ENCODE data around the gene GALK1. TPM values are rescaled to one million over a fixed set of nuclear protein-coding genes. Genes with fewer than 3 reads are reported as not detected.

GALK1 gene
- total and polyA plus RNA-seq, 9 of the 15 experiments (the other 6 are each of a cell fraction or from before 2014, with no cell fraction given): 0.45 to 51.6 (median 17.4) TPM

DNA sequence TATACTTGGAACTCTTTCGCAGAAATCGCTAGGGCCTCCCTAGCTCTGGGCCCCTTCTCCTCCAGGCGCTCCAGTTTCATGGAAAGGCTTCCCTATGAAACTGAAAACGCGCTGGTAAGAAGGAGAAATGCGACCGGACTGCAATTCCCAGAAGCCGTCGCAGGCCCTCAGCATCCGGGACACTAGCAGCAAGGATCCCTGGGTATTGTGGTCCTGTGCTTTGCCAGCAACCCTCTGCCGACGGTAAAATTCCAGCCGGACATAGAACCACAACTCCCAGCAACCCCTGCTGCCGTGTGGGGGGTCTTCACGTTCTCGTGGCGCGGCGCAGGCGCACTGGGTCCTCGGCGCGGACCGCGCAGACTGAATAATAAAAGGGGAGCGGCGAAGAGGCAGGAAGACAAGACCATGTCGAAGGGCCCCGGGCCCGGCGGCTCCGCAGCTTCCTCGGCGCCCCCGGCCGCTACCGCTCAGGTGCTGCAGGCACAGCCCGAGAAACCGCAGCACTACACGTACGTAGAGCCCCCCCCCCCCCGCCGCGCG lies 19.6 kb upstream of the GALK1 start, which contains the start of gene UNK (continued):
- TF ChIP-seq, protein P1, sequence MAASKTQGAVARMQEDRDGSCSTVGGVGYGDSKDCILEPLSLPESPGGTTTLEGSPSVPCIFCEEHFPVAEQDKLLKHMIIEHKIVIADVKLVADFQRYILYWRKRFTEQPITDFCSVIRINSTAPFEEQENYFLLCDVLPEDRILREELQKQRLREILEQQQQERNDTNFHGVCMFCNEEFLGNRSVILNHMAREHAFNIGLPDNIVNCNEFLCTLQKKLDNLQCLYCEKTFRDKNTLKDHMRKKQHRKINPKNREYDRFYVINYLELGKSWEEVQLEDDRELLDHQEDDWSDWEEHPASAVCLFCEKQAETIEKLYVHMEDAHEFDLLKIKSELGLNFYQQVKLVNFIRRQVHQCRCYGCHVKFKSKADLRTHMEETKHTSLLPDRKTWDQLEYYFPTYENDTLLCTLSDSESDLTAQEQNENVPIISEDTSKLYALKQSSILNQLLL (CRISPR knock-in tag; IDR thresholded peaks at IDR 0.05; ENCODE audit: borderline replicate concordance): no peak
- no peak for TF ChIP-seq SAFB2 (IDR thresholded peaks at IDR 0.05; ENCODE audit: borderline replicate concordance, low read depth, low read length, severe bottlenecking)
- TF ChIP-seq, protein P2, sequence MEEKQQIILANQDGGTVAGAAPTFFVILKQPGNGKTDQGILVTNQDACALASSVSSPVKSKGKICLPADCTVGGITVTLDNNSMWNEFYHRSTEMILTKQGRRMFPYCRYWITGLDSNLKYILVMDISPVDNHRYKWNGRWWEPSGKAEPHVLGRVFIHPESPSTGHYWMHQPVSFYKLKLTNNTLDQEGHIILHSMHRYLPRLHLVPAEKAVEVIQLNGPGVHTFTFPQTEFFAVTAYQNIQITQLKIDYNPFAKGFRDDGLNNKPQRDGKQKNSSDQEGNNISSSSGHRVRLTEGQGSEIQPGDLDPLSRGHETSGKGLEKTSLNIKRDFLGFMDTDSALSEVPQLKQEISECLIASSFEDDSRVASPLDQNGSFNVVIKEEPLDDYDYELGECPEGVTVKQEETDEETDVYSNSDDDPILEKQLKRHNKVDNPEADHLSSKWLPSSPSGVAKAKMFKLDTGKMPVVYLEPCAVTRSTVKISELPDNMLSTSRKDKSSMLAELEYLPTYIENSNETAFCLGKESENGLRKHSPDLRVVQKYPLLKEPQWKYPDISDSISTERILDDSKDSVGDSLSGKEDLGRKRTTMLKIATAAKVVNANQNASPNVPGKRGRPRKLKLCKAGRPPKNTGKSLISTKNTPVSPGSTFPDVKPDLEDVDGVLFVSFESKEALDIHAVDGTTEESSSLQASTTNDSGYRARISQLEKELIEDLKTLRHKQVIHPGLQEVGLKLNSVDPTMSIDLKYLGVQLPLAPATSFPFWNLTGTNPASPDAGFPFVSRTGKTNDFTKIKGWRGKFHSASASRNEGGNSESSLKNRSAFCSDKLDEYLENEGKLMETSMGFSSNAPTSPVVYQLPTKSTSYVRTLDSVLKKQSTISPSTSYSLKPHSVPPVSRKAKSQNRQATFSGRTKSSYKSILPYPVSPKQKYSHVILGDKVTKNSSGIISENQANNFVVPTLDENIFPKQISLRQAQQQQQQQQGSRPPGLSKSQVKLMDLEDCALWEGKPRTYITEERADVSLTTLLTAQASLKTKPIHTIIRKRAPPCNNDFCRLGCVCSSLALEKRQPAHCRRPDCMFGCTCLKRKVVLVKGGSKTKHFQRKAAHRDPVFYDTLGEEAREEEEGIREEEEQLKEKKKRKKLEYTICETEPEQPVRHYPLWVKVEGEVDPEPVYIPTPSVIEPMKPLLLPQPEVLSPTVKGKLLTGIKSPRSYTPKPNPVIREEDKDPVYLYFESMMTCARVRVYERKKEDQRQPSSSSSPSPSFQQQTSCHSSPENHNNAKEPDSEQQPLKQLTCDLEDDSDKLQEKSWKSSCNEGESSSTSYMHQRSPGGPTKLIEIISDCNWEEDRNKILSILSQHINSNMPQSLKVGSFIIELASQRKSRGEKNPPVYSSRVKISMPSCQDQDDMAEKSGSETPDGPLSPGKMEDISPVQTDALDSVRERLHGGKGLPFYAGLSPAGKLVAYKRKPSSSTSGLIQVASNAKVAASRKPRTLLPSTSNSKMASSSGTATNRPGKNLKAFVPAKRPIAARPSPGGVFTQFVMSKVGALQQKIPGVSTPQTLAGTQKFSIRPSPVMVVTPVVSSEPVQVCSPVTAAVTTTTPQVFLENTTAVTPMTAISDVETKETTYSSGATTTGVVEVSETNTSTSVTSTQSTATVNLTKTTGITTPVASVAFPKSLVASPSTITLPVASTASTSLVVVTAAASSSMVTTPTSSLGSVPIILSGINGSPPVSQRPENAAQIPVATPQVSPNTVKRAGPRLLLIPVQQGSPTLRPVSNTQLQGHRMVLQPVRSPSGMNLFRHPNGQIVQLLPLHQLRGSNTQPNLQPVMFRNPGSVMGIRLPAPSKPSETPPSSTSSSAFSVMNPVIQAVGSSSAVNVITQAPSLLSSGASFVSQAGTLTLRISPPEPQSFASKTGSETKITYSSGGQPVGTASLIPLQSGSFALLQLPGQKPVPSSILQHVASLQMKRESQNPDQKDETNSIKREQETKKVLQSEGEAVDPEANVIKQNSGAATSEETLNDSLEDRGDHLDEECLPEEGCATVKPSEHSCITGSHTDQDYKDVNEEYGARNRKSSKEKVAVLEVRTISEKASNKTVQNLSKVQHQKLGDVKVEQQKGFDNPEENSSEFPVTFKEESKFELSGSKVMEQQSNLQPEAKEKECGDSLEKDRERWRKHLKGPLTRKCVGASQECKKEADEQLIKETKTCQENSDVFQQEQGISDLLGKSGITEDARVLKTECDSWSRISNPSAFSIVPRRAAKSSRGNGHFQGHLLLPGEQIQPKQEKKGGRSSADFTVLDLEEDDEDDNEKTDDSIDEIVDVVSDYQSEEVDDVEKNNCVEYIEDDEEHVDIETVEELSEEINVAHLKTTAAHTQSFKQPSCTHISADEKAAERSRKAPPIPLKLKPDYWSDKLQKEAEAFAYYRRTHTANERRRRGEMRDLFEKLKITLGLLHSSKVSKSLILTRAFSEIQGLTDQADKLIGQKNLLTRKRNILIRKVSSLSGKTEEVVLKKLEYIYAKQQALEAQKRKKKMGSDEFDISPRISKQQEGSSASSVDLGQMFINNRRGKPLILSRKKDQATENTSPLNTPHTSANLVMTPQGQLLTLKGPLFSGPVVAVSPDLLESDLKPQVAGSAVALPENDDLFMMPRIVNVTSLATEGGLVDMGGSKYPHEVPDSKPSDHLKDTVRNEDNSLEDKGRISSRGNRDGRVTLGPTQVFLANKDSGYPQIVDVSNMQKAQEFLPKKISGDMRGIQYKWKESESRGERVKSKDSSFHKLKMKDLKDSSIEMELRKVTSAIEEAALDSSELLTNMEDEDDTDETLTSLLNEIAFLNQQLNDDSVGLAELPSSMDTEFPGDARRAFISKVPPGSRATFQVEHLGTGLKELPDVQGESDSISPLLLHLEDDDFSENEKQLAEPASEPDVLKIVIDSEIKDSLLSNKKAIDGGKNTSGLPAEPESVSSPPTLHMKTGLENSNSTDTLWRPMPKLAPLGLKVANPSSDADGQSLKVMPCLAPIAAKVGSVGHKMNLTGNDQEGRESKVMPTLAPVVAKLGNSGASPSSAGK (IDR thresholded peaks at IDR 0.05): no peak
- TF ChIP-seq, protein P3, sequence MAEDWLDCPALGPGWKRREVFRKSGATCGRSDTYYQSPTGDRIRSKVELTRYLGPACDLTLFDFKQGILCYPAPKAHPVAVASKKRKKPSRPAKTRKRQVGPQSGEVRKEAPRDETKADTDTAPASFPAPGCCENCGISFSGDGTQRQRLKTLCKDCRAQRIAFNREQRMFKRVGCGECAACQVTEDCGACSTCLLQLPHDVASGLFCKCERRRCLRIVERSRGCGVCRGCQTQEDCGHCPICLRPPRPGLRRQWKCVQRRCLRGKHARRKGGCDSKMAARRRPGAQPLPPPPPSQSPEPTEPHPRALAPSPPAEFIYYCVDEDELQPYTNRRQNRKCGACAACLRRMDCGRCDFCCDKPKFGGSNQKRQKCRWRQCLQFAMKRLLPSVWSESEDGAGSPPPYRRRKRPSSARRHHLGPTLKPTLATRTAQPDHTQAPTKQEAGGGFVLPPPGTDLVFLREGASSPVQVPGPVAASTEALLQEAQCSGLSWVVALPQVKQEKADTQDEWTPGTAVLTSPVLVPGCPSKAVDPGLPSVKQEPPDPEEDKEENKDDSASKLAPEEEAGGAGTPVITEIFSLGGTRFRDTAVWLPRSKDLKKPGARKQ (CRISPR knock-in tag; IDR thresholded peaks at IDR 0.05): no peak
- TF ChIP-seq, protein P4, sequence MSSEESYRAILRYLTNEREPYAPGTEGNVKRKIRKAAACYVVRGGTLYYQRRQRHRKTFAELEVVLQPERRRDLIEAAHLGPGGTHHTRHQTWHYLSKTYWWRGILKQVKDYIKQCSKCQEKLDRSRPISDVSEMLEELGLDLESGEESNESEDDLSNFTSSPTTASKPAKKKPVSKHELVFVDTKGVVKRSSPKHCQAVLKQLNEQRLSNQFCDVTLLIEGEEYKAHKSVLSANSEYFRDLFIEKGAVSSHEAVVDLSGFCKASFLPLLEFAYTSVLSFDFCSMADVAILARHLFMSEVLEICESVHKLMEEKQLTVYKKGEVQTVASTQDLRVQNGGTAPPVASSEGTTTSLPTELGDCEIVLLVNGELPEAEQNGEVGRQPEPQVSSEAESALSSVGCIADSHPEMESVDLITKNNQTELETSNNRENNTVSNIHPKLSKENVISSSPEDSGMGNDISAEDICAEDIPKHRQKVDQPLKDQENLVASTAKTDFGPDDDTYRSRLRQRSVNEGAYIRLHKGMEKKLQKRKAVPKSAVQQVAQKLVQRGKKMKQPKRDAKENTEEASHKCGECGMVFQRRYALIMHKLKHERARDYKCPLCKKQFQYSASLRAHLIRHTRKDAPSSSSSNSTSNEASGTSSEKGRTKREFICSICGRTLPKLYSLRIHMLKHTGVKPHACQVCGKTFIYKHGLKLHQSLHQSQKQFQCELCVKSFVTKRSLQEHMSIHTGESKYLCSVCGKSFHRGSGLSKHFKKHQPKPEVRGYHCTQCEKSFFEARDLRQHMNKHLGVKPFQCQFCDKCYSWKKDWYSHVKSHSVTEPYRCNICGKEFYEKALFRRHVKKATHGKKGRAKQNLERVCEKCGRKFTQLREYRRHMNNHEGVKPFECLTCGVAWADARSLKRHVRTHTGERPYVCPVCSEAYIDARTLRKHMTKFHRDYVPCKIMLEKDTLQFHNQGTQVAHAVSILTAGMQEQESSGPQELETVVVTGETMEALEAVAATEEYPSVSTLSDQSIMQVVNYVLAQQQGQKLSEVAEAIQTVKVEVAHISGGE (CRISPR knock-in tag; IDR thresholded peaks at IDR 0.05): peak in 1 of 3 experiments; percentile 86; a peak in 2 of 6 replicates
- TF ChIP-seq, protein P5, sequence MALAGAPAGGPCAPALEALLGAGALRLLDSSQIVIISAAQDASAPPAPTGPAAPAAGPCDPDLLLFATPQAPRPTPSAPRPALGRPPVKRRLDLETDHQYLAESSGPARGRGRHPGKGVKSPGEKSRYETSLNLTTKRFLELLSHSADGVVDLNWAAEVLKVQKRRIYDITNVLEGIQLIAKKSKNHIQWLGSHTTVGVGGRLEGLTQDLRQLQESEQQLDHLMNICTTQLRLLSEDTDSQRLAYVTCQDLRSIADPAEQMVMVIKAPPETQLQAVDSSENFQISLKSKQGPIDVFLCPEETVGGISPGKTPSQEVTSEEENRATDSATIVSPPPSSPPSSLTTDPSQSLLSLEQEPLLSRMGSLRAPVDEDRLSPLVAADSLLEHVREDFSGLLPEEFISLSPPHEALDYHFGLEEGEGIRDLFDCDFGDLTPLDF (CRISPR knock-in tag; IDR thresholded peaks at IDR 0.05): no peak

Measured in K562 (cell line).